Measurements from ENCODE around the gene RGS6.

Gene RGS6

DNA sequence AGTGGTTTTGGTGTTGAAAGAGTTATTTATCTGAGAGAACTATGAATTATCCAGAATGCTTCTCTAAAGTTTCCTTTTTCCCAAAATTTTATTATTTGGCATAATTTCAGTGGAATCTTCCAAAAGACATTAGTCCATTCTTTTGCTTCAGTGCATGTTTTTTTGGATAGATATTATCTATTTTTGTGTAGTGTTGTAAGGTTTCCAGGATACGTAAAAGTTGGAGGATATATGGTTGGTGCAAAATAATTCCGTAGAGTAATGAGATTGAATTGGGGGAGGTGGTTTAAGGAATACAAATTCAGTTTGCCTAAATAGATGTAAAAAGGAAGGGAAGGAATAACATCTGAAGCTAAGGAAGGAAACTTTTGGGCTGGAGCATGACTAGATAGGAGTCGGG lies 186.6 kb downstream of the RGS6 start:
- no peaks in the 10 kb centered on the region for H3K36me3 ChIP-seq (ENCODE audit: control insufficient read depth, insufficient read depth, low read length)
- TF ChIP-seq, protein P1, sequence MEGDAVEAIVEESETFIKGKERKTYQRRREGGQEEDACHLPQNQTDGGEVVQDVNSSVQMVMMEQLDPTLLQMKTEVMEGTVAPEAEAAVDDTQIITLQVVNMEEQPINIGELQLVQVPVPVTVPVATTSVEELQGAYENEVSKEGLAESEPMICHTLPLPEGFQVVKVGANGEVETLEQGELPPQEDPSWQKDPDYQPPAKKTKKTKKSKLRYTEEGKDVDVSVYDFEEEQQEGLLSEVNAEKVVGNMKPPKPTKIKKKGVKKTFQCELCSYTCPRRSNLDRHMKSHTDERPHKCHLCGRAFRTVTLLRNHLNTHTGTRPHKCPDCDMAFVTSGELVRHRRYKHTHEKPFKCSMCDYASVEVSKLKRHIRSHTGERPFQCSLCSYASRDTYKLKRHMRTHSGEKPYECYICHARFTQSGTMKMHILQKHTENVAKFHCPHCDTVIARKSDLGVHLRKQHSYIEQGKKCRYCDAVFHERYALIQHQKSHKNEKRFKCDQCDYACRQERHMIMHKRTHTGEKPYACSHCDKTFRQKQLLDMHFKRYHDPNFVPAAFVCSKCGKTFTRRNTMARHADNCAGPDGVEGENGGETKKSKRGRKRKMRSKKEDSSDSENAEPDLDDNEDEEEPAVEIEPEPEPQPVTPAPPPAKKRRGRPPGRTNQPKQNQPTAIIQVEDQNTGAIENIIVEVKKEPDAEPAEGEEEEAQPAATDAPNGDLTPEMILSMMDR (IDR thresholded peaks at IDR 0.05; ENCODE audit: insufficient read depth, low read length, poor library complexity, severe bottlenecking): no peak
- no peaks in the 10 kb centered on the region for H3K27me3 ChIP-seq (replicated peaks; ENCODE audit: control insufficient read depth, insufficient read depth, low read length)
- H3K4me3 ChIP-seq (replicated peaks; ENCODE audit: low read depth, low read length): no peak overlapping the region
- DNase-seq (ENCODE audit: extremely low read depth, insufficient read length): no peak

DNA sequence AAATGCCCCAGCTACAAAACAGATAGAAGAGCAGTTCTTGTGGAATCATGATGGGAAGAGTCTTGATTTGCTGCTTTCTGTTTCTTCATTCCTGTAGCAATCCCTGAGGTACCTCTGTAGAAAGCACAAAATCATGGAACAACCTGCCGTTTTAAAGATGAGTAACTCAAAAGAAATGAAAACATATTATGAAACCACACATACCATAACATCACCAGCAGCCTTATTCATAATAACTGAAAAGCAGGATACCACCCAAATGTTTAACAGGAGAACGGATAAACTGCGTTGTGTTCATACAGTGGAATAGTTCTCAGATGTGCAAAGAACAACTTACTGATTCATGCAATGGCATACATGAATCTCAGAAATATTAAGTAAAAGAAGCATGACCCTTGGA lies 188.1 kb downstream of the RGS6 start:
- TF ChIP-seq, protein P1 (IDR thresholded peaks at IDR 0.05; ENCODE audit: insufficient read depth, low read length, poor library complexity, severe bottlenecking): no peak
- no peaks in the 10 kb centered on the region for H3K27me3 ChIP-seq (replicated peaks; ENCODE audit: control insufficient read depth, insufficient read depth, low read length)
- H3K36me3 ChIP-seq (ENCODE audit: control insufficient read depth, insufficient read depth, low read length): no peaks in the 10 kb centered on the region
- no peak overlapping the region for H3K4me3 ChIP-seq (replicated peaks; ENCODE audit: low read depth, low read length)
- no peak for DNase-seq (ENCODE audit: extremely low read depth, insufficient read length)

DNA sequence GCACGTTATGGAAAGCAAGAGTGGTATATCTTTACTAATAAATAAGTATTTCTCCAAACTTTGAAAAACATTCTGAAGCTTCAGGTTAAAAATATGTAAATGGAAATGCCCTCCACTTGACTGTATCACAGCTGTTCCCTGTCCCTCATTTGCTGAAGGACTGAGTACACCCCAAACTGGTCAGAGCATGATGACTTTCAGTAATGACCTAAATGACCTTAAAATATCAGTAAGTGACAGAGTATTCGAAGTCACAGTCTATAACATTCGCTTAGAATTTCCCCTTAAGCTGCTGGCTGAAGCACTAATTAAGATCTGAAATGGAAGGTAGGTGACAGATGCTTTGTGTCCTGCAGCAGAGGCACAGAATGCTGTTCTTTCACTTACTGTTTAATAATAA lies 191.5 kb downstream of the RGS6 start:
- no peaks in the 10 kb centered on the region for H3K27me3 ChIP-seq (replicated peaks; ENCODE audit: control insufficient read depth, insufficient read depth, low read length)
- no peak for DNase-seq (ENCODE audit: extremely low read depth, insufficient read length)
- no peak overlapping the region for H3K4me3 ChIP-seq (replicated peaks; ENCODE audit: low read depth, low read length)
- no peaks in the 10 kb centered on the region for H3K36me3 ChIP-seq (ENCODE audit: control insufficient read depth, insufficient read depth, low read length)
- TF ChIP-seq, protein P1 (IDR thresholded peaks at IDR 0.05; ENCODE audit: insufficient read depth, low read length, poor library complexity, severe bottlenecking): no peak

DNA sequence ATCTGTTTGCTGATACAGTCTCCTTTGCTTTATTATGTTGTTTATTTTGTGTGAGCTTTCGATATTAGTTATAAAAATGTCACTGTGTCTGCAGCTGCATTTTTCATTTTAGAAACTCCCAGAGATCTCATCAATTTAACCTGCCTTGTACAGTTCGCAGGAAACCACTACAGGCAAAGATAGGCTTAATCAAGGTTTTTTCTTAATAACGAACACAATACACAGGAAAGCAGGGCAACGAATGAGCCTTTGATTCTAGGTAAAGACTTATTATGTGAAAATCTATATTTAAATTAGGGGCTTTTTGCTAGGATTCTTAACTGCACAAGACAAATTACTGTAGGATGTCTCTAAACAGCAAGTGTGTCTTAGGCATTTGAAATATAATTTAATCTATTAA lies 191.9 kb downstream of the RGS6 start:
- H3K4me3 ChIP-seq (replicated peaks; ENCODE audit: low read depth, low read length): no peak overlapping the region
- no peak for DNase-seq (ENCODE audit: extremely low read depth, insufficient read length)
- no peaks in the 10 kb centered on the region for H3K36me3 ChIP-seq (ENCODE audit: control insufficient read depth, insufficient read depth, low read length)
- TF ChIP-seq, protein P1 (IDR thresholded peaks at IDR 0.05; ENCODE audit: insufficient read depth, low read length, poor library complexity, severe bottlenecking): no peak
- H3K27me3 ChIP-seq (replicated peaks; ENCODE audit: control insufficient read depth, insufficient read depth, low read length): no peaks in the 10 kb centered on the region

DNA sequence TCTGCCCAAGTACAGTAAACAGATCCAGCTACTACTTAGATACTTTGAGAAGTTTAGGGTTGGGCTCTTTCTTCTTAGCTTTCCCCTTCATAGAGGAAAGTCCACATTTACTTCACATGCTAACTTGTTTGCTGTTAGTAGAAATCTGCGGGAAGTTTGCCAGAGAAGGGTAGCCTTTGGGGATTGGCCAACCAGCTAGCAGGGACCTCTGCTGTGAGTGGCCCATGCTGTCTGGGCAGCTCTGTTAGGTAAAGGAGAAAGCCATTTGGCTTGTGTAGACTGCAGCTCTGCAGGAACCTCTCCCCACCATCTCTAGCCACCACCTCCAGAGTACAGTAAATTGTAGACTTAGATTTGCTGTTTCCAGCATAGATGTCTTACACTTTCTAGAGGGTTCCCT lies 193.9 kb downstream of the RGS6 start:
- H3K4me3 ChIP-seq (replicated peaks; ENCODE audit: low read depth, low read length): no peak overlapping the region
- TF ChIP-seq, protein P1 (IDR thresholded peaks at IDR 0.05; ENCODE audit: insufficient read depth, low read length, poor library complexity, severe bottlenecking): no peak
- no peaks in the 10 kb centered on the region for H3K36me3 ChIP-seq (ENCODE audit: control insufficient read depth, insufficient read depth, low read length)
- no peak for DNase-seq (ENCODE audit: extremely low read depth, insufficient read length)
- no peaks in the 10 kb centered on the region for H3K27me3 ChIP-seq (replicated peaks; ENCODE audit: control insufficient read depth, insufficient read depth, low read length)

DNA sequence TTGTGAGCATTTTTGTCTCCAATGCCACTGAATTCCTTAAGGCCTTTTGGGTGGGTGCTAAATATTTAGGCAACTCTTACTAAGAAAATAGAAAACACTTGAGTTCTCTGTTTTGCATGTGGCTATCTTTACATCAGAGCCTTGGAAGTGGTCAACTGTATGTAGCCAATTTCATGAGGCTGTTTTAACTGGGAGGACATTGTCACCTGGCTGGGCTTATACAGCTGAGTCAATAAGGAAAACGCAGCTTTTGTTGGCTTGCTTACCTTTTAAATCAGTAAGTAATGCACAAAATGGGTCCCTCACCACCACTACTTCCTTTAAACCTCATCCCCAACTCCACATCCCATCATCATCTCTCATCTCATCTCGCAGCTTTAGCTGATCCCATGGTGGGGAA lies 194.3 kb downstream of the RGS6 start:
- no peaks in the 10 kb centered on the region for H3K27me3 ChIP-seq (replicated peaks; ENCODE audit: control insufficient read depth, insufficient read depth, low read length)
- no peak for DNase-seq (ENCODE audit: extremely low read depth, insufficient read length)
- H3K36me3 ChIP-seq (ENCODE audit: control insufficient read depth, insufficient read depth, low read length): no peaks in the 10 kb centered on the region
- TF ChIP-seq, protein P1 (IDR thresholded peaks at IDR 0.05; ENCODE audit: insufficient read depth, low read length, poor library complexity, severe bottlenecking): no peak
- H3K4me3 ChIP-seq (replicated peaks; ENCODE audit: low read depth, low read length): no peak overlapping the region
